Left hindlimb (tissue), 1 donor: ENCODE results near the gene ADI1.
"Not testable (repeated sequence)": the region's sequence is repeated elsewhere in the genome, so short reads cannot be mapped to it uniquely, and the experiment has no call there.

Experiments used
- DNase-seq: peaks from one replicate; pipeline ENCODE4 v3.0.0-alpha.2; 2018

Gene ADI1

GRCh38 chr2:3461801-3462492, 57.4 kb downstream of the ADI1 start:
- no peak for DNase-seq

DNA sequence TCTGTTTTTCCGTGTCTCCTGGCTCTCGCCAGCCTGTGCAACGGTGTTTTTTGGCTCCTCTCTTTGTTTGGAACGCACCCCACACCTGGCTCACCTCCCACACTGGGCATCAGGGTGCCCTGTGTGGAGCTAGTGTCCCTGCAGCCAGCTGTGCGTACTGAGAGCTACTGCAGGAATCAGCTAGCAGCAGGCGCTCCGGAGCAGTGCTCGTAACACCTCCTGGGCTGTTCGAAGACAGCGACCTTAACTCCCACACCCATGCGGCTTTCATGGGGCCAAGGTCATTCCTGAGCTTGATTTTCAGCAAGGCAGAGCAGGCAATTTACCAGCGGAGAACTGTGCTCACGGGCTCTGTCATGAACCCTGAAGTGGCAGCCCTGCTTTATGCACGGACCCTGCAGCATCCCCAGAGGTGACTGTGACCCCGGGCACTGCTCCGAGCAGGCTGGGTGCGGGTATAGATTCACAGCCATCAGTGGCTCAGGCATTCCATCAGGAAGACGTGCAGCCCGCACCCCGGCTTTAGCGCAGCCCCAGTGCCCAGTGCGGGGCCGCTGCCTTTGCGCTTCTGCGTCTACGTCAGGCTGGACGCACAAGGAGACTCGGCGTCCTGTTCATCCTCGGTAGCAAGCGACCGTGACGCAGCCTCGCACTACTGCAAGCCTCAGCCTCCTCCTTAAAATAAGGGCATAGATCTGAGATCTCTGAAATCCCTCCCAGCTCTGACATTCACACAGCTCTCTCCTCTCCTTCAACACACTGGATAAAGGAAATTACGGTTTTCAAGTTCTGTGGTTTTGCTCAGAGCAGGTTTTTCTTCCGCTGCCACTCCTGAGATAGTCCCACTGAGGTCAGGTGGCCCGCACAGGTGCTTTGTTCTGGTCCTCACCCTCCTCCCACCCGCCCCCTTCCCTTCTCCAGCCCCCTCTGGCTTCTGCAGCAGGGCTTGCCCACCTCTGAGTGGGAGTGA, 58.2 kb downstream of the ADI1 start:
- no peak for DNase-seq

DNA sequence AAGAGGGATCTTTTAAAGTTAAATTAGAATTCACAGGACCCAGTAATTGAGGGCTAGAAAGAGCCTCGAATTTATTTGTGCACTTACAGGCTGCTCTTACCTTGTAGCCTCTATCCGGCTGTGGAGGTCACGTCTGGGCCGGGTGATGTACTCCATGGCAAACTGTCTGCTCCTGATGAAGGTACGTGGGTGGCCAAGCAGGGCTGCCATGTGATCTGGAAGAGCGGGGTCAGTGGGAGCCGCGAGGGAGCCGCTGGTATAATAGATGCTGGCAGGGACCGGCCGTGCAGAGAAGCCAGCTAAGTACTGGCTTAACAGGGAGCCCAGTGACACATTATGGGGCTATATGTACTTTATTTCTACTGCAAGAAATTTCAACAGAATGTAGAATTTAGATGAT, 59.2 kb downstream of the ADI1 start:
- no peak for DNase-seq

- no peak for DNase-seq
Observed at GRCh38 chr2:3459185-3460015, 59.9 kb downstream of the ADI1 start.

DNA sequence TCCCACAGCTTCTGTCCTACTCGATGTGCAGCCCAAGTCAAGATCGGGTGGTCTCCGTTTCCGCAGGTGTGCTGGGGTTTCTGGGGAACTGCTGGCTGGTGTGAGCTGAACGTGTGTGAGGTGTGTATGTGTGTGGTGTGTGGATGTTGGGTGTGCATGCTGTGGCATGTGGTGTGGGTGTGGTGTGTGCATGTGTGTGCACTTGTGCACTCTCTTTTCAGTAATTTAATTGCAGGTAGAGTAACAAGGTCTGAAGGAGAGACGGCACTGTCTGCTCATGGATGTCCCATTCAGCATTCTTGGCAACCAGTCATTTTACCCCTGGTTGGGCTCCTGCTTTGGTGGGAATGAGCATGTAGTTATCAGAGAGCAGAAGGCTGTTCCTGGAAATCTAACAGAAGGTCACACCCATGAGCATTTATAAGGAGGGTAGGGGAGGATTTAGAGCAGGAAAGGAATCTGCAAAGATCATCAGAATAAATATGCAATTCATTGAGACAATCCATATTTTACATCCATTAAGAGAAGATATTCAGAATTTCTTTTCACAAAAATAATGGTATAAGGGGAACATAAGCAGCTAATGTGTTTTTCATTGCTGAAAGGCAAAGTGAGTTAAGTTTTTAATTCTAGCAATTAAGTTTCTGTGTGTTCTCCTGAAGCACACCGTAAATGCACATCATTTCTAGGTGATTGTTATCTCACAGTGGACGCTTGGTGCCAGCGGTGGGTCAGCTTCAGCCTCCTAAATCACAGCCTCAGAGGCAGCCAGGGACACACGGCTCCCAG, 60.7 kb downstream of the ADI1 start:
- DNase-seq: no peak

DNA sequence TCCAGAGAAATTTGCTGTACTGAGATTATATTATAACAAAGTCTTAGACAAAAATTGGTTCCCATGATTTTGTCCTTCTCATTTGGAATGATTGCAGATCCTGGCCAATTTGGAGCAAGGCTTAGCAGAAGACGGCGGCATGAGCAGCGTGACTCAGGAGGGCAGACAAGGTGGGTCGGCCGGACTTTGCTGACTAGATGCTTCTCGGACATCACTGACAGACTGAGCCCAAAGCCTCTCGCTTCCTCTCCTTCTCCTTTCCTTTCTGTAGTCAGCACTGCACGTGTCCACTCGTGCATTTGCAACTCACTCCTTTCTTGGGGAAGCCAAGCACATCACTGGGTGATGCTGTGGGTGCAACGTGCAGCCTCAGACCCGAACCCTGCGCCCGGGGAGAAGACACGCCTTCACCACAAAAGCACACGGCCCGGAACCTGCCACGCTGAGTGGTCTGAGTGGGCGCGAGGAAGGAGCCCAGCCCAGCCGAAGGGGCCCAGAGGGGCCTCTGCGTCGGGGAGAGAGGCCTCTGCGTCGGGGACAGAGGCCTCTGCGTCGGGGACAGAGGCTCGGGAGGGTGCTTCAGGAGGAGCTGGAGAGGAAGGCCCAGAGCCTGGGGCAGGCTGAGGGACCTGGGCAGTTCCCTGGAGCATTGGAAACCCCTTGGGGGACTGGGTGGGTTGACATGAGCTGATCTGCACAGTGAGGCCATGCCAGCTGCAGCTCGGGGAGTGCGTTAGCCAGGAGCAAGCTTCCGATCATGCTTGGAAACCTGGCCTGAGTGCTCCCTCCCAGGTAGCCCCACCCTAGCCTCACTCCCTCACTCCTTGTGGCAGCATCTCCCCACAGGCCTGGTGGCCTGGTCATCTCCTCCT, 61.6 kb downstream of the ADI1 start:
- no peak for DNase-seq

DNA sequence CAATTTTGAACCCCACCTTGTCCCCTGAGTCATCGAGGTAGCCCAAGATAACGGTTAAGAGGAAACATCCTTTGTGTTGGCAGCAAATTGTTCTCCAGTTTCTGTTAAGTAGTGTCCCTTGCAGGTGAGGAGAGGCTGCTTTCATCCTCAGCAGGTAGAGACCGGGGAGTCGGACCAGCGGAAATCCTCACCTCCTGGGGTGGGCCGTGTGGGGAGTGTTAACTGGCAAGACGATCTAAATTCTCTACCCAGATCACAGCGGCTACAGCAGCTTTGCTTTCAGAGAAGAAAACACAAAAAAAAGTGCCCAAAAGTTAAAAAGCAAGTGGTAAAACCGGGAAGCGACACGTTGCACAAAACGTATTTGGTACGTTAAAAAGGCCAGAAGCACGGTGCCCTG, 63.2 kb downstream of the ADI1 start:
- DNase-seq: no peak

- DNase-seq: no peak
Observed at GRCh38 chr2:3454802-3455201, 64.5 kb downstream of the ADI1 start.

DNA sequence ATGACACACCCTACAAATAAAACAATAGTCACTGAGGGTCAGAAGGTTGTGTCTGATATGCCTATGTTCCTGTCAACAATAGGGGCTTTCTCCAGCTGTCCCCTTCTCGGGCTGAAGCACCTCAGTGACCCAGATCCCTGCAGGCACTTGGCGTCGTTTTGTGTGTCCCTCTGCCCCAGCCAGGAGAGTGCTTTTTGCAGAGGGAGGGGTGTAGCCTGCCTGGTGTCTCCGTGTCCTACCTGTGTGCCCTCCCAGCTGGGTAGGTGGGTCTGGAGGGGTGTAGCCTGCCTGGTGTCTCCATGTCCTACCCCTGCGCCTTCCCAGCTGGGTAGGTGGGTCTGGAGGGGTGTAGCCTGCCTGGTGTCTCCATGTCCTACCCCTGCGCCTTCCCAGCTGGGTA, 65.3 kb downstream of the ADI1 start:
- not testable (repeated sequence) for DNase-seq

- no peak for DNase-seq
Observed at GRCh38 chr2:3453190-3453999, 65.9 kb downstream of the ADI1 start.

- no peak for DNase-seq
Observed at GRCh38 chr2:3451926-3452671, 67.2 kb downstream of the ADI1 start.

DNA sequence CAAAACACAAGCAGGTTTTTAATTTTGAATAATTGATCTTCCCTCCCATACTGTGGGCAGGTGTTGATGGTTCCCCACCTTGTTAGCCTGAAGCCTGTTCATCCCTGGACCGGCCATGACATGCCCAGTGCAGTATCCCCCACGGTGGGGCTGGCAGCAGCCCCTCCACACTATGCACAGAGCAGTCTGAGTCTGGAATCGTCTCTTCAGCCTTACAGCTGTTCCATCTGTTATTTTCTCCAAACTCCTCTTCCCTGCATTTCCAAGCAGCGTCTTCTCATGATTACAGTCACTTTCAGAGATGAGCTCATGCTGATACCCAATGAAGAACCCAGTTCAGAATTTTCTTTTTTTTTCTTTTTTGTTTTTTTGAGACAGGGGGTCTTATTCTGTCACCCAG, 68.2 kb downstream of the ADI1 start:
- no peak for DNase-seq

- DNase-seq: no peak
Observed at GRCh38 chr2:3450385-3451010, 68.8 kb downstream of the ADI1 start.

DNA sequence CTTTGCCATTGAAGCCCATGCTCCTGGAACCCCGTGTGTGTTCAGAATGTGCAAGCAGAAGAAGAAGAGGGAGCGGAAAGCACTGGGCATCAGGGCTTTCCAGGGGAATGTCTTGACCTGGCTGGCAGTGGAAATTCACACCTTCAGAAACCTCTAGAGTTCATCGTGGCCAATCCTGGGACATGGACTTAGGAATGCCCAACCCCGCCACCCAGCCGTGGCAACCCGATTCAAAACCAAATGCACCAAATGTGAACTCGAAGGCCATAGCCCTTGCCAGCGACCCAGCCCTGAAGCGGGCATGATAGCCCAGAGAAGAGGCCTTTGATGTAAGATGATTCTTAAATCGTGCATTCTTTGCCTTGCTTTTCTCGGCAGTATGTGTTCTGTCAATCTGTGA, 69.4 kb downstream of the ADI1 start:
- no peak for DNase-seq

- DNase-seq: no peak
Observed at GRCh38 chr2:3449086-3449485, 70.2 kb downstream of the ADI1 start.

GRCh38 chr2:3448441-3448911, 70.9 kb downstream of the ADI1 start:
- DNase-seq: not testable (repeated sequence)

DNA sequence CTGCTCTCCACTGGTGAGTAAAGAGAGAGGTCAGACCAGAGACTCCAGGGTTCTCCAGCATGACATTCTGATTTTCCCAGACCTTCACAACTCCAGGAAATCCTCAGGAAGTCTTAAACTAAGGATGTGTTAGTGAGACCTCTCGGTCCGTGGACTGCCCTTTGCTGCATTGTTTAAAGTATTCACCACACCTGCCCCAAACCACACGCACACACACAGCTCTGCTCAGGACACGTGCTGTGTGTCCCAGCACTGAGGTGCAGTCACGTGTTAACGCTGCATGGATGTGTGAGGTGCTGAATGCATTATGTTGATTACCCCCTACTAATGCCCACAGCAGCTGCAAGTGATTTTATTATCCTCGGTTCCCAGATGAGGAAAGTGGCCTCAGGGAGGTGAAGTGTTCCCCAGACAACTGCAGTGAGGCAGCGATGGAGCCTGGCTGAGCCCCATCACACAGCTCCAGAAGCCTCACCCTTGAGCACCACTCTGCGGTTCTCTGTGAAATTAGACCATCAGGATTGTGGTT, 71.5 kb downstream of the ADI1 start:
- no peak for DNase-seq
